ENCODE data around the gene ETV5. TPM values are rescaled to one million over a fixed set of nuclear protein-coding genes. Genes with fewer than 3 reads are reported as not detected.

Gene ETV5
- total and polyA plus RNA-seq, 2 donors (not counting 1 experiment from before 2014, with no cell fraction given) = 0.12 to 0.74 TPM

GRCh38 chr3:186107215-186108105 is 1.4 kb downstream of the ETV5 start:
- DNase-seq = peak; percentile 71
- no peaks in the 10 kb centered on the region for H3K36me3 ChIP-seq (replicated peaks in 1 of 2; ENCODE audit: control extremely low read depth in 1 of 2, control insufficient read depth in 1 of 2, extremely low read depth in 1 of 2, insufficient read depth in 2 of 2, low read length in 1 of 2)
- H3K4me1 Mint-ChIP-seq = peaks cover 38% of the 10 kb centered on the region
- H3K4me2 ChIP-seq (replicated peaks; ENCODE audit: low read depth, low read length, poor library complexity, severe bottlenecking) = peak overlapping the region; percentile 90
- H3K9me3 ChIP-seq (ENCODE audit: control extremely low read depth in 1 of 3, control insufficient read depth in 2 of 3, insufficient read depth in 1 of 3, low read length in 2 of 3) = peaks cover 0 to 11% (median 0%) of the 10 kb centered on the region in 3 donors
- TF ChIP-seq EZH2 (IDR thresholded peaks at IDR 0.05; ENCODE audit: borderline replicate concordance, insufficient read depth, low read depth, low read length, poor library complexity, severe bottlenecking) = no peak
- H3K27ac Mint-ChIP-seq = peak overlapping the region; percentile 53
- H3K79me2 ChIP-seq (ENCODE audit: control insufficient read depth, insufficient read depth, low read length) = no peaks in the 10 kb centered on the region
- ChIA-PET POLR2A (interaction anchor here (0.7 to 1.1 kb wide), 4 partner anchors 128 to 460 kb away, joined by 4 to 7 read pairs (median 4); partner anchors contain the start of gene TBCCD1), CTCF (interaction anchor here (1.0 kb wide), 1 partner anchor 433 kb away, joined by 4 read pairs; no protein-coding TSS in a partner anchor)
- peak overlapping the region; percentile 62 for H2AFZ ChIP-seq (ENCODE audit: insufficient read depth, low read depth, low read length, poor library complexity, severe bottlenecking)
- H3K27ac ChIP-seq (ENCODE audit: low read length in 2 of 2) = no peak overlapping the region
- intact Hi-C loops (cut with micrococcal nuclease) = loop anchor here (2.0 to 10.0 kb wide), 4 partner anchors 147 to 717 kb away; partner anchors contain the start of genes DGKG and EIF4A2
- H3K4me3 Mint-ChIP-seq = peak overlapping the region; percentile 96
- H4K20me1 ChIP-seq (ENCODE audit: control insufficient read depth, insufficient read depth, low read length, poor library complexity, severe bottlenecking) = no peaks in the 10 kb centered on the region
- H3K27me3 ChIP-seq (replicated peaks in 1 of 4; ENCODE audit: control extremely low read depth in 1 of 4, control insufficient read depth in 3 of 4, insufficient read depth in 4 of 4, low read length in 3 of 4) = peaks cover 2 to 62% (median 36%) of the 10 kb centered on the region in 4 experiments
- peak overlapping the region; percentile 15 to 73 (median 63) for H3K4me3 ChIP-seq (ENCODE audit: control extremely low read depth in 1 of 5, extremely low read depth in 1 of 5, insufficient read depth in 1 of 5, low read depth in 2 of 5, low read length in 4 of 5)
- peak overlapping the region; percentile 70 for H3K9ac ChIP-seq (ENCODE audit: low read length)
- ATAC-seq (ENCODE audit: low read depth) = peak; percentile 10
- no peaks in the 10 kb centered on the region for H3K9me3 Mint-ChIP-seq (ENCODE audit: insufficient read depth)
- H3K27me3 Mint-ChIP-seq = peaks cover 33% of the 10 kb centered on the region
- peaks cover 32 to 41% of the 10 kb centered on the region in 2 donors for H3K4me1 ChIP-seq (ENCODE audit: control insufficient read depth in 2 of 2, insufficient read depth in 2 of 2, low read length in 2 of 2)
- WGBS (ENCODE audit: insufficient coverage) = 2% methylated on average over 32 of the region's 45 CpGs

- no peak overlapping the region for H3K9ac ChIP-seq (ENCODE audit: low read length)
- H4K20me1 ChIP-seq (ENCODE audit: control insufficient read depth, insufficient read depth, low read length, poor library complexity, severe bottlenecking) = no peaks in the 10 kb centered on the region
- Mint-ChIP-seq H3K27ac (no peak overlapping the region), H3K9me3 (ENCODE audit: insufficient read depth) (no peaks in the 10 kb centered on the region), H3K27me3 (peaks cover 16% of the 10 kb centered on the region), H3K4me3 (no peak overlapping the region), H3K4me1 (peaks cover 31% of the 10 kb centered on the region)
- WGBS (ENCODE audit: insufficient coverage) = 38% methylated on average over 2 of the region's 6 CpGs
- intact Hi-C loops (cut with micrococcal nuclease) = loop anchor here (5.0 to 10.0 kb wide), 3 partner anchors 257 to 719 kb away; partner anchors contain the start of genes DGKG and EIF4A2
- H3K27me3 ChIP-seq (replicated peaks in 1 of 4; ENCODE audit: control extremely low read depth in 1 of 4, control insufficient read depth in 3 of 4, insufficient read depth in 4 of 4, low read length in 3 of 4) = peaks cover 0 to 43% (median 17%) of the 10 kb centered on the region in 4 experiments
- TF ChIP-seq EZH2 (IDR thresholded peaks at IDR 0.05; ENCODE audit: borderline replicate concordance, insufficient read depth, low read depth, low read length, poor library complexity, severe bottlenecking) (no peak), CTCF (IDR thresholded peaks at IDR 0.05) (no peak)
- POLR2A ChIA-PET = no interaction called here
- CTCF ChIA-PET = interaction anchor here (1.2 to 2.0 kb wide), 2 partner anchors 10 to 435 kb away, joined by 3 to 8 read pairs; no protein-coding TSS in a partner anchor
- peaks cover 0 to 11% (median 0%) of the 10 kb centered on the region in 3 donors for H3K9me3 ChIP-seq (ENCODE audit: control extremely low read depth in 1 of 3, control insufficient read depth in 2 of 3, insufficient read depth in 1 of 3, low read length in 2 of 3)
- no peak overlapping the region for H3K27ac ChIP-seq (ENCODE audit: low read length in 2 of 2)
- H3K4me2 ChIP-seq (replicated peaks; ENCODE audit: low read depth, low read length, poor library complexity, severe bottlenecking) = no peak overlapping the region
- H3K36me3 ChIP-seq (replicated peaks in 1 of 2; ENCODE audit: control extremely low read depth in 1 of 2, control insufficient read depth in 1 of 2, extremely low read depth in 1 of 2, insufficient read depth in 2 of 2, low read length in 1 of 2) = no peaks in the 10 kb centered on the region
- no peak for ATAC-seq (ENCODE audit: low read depth)
- H3K4me3 ChIP-seq (ENCODE audit: control extremely low read depth in 1 of 5, extremely low read depth in 1 of 5, insufficient read depth in 1 of 5, low read depth in 2 of 5, low read length in 4 of 5) = no peak overlapping the region
- DNase-seq = peak; percentile 26
- no peak overlapping the region for H2AFZ ChIP-seq (ENCODE audit: insufficient read depth, low read depth, low read length, poor library complexity, severe bottlenecking)
- peaks cover 19 to 34% of the 10 kb centered on the region in 2 donors for H3K4me1 ChIP-seq (ENCODE audit: control insufficient read depth in 2 of 2, insufficient read depth in 2 of 2, low read length in 2 of 2)
- no peaks in the 10 kb centered on the region for H3K79me2 ChIP-seq (ENCODE audit: control insufficient read depth, insufficient read depth, low read length)
Observed at GRCh38 chr3:186105543-186105942, 3.3 kb downstream of the ETV5 start.
